Stromal cell of bone marrow (primary cell): ENCODE data around the gene RWDD3.

Experiments used
- DNase-seq: peaks from one replicate; pipeline ENCODE4 v3.0.0-alpha.2; 2012; ENCODE audit warnings: low read depth

Gene RWDD3, protein sequence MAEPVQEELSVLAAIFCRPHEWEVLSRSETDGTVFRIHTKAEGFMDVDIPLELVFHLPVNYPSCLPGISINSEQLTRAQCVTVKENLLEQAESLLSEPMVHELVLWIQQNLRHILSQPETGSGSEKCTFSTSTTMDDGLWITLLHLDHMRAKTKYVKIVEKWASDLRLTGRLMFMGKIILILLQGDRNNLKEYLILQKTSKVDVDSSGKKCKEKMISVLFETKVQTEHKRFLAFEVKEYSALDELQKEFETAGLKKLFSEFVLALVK

DNA sequence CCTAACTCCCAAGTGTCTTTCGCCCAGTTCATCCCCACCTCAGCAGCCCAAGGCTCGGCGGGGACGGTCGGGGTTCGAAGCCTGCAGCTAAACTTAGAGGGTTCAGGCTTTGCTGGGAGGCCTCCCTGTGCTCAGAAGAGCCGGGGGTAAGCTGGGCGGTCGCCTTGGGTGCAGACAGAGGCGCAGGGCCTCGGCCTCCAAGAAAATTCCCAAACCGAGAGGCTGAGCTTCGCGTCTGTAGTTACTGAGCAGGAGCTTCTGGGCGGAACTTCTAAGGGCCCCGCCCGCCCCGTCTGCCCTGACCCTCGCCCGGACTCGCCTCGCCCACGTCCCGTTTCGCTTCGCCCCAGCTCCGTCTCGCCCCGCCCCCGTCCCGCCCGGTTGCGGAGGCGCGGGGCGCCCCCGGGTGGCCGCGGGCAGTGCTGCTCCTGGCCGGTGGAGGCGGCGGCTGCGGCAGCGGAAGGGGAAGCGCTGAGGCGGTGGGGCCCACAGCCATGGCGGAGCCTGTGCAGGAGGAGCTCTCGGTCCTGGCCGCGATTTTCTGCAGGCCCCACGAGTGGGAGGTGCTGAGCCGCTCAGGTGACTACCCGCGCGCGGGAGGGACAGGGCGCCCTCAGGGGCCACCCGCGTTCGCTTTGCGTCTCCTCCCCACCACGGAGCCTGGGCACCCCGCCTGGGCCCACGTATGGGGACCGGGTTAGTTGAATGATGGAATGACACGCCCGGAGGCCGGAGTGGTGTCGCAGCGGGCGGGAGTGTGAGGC, at the start of gene RWDD3:
Gene RWDD3 (plus strand): TSS at position 474 of the 764 bp plus-strand sequence. CDS start 21 bp downstream, at position 495.
- DNase-seq, result peak; percentile 79

DNA sequence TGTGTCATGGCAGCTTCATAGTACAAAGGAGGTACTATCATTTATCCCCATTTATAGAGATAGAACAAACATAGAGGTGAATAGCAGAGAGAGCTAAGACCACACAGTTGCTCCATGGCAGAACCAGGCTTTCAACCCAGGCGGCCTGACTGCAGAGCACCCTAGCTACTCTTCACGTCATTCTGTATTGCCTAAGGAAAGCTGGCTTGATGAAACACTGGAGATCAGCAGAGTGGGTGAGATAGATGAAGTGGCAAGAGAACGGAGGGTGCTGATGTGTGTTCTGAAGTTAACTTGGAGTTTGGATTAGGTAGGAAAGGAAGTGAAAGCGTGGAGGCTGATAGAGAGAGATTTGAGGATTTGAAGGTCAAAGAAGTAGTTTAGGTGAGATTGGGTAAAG, 47.9 kb upstream of the RWDD3 start:
- no peak for DNase-seq

DNA sequence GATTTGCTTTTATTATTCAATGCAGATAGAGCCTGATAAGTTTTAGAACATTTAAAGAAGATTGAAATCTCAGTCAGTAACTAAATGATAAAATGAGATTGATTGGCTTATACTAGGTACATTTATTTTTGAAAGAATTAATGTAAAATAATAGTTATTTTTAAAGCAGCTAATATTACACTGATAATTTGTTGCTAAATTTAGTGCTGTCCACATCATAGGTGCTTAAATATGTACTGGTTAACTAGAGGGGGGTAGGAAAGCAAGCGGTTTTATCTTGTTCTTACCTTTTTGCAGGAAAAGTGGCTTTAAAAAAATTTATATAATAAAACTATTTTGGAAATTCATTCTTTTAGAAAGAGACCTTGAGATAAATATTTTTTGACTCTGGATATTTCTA, 40.4 kb upstream of the RWDD3 start:
- DNase-seq, result no peak

DNA sequence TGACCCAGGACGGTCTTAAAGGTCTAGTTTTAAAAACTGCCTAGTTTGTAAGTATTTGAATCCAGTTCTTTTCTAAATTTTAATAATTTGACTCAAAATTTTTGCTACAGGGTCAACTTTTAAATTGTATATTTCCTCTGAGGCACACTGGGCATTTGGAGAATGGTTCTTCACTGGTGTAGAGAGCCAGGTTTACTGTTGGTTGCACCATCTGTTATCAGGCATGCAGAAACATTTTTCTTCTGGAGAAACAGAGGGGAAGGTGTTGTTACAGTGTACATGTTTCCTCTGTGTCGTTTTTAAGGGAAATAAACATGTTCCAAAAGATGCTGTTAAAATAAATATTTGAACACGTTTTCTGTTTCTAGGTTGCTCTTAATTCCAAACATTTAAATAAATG, 39.0 kb upstream of the RWDD3 start:
- no peak for DNase-seq

DNA sequence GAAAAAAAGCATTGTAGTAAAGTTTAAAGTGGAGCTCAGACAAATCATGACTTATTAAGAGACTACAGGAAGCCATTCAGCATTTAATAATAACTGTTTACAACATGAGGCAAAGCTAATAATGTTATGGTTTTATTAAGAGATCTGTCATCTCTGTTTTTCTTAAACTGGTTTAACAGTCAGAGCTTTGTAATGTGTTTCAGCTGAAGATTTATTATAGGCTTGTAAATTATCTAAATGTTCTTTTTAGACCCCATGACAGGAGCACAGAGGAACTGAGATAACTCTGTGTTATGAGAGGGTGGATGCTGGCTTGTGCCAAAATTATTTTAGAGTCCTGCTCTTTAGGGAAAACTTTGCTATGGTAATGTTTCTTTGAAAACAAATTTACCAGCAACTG, 38.0 kb upstream of the RWDD3 start:
- no peak for DNase-seq

DNA sequence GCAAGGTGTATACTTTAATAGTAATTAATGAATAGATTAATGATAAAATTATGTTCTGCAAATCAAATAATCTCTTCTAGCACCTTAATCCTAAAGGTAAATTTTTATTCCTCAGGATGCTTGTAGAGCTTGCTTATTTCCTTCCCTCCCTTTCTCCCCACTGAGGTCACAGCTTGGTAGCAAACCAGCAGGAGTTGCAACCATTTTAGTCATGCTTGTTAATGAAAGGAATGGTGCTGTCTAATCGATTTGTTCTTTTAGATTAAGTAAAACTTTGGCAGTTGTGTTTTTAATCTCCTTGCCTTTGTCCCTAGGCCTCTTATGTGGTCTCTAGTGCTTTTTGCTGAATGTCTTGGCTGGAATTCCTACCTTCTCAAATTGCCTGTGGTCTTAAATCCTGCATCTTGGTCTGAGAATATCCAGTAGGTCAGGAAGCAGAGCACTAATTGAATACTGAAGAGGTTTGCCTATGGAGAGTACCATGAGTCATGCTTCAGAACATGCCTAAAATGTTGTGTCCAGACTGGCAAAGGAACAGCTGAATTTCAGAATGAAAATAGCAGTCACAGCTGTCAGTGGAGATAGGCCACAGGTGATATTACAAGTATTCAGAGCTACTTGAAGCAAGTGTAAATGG, 36.3 kb upstream of the RWDD3 start:
- DNase-seq, result peak; percentile 27

DNA sequence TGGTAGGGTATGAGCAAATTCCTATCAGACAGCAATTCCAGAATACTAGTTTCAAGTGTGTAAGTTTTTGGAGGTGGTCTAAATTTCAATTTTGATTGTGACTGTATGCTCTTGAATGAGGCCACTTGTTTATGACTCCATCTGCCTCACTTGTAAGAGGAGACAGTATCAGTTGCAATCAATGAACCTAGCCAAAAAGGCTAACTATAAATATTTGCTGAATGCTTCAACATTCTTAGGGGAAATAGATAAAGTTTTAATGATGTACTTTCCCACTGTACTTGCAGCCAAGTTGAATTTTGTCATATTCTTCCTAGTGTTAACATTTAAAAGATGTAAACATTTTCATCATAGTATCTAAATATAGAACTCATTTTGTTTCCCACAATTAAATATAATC, 32.1 kb upstream of the RWDD3 start:
- no peak for DNase-seq

DNA sequence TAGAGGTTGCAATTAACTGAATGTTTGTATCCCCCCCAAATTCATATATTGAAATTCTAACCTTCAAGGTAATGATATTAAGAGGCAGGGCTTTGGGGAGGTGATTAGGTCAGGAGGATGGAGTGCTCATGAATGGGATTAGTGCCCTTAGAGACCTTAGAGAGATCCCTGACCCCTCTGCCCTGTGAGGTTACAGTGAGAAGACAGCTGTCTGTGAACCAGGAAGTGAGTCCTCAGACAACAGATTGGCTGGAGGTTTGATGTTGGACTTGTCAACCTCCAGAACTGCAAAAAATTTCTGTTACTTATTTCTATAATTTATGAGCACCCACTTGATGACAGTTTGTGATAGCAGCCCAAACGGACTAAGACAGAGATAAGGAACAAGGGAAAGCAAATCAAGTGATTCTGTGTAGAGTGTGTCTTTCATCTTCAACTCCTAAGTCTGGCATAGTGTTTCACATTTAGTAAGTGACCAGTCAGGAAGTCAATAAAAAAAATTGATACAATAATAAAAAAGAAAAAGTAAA, 30.0 kb upstream of the RWDD3 start:
- no peak for DNase-seq

DNA sequence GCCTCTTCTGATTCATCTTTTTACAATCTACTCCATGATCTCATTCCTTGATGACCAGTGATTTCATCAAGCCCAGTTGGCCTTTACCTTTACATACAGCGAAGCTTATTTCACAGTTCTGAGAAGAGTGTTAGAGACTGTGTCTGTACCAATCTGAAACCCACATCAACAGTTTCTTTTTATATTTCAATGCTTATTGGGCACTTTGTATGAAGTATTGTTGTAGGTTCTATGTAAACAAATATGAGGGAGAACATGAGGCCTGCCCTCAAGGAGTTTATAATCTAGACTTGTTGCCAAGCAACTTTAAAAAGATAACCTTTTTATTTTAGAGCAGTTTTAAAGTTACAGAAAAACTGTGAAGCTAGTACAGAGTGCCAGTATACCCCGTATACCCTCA, 27.5 kb upstream of the RWDD3 start:
- no peak for DNase-seq

DNA sequence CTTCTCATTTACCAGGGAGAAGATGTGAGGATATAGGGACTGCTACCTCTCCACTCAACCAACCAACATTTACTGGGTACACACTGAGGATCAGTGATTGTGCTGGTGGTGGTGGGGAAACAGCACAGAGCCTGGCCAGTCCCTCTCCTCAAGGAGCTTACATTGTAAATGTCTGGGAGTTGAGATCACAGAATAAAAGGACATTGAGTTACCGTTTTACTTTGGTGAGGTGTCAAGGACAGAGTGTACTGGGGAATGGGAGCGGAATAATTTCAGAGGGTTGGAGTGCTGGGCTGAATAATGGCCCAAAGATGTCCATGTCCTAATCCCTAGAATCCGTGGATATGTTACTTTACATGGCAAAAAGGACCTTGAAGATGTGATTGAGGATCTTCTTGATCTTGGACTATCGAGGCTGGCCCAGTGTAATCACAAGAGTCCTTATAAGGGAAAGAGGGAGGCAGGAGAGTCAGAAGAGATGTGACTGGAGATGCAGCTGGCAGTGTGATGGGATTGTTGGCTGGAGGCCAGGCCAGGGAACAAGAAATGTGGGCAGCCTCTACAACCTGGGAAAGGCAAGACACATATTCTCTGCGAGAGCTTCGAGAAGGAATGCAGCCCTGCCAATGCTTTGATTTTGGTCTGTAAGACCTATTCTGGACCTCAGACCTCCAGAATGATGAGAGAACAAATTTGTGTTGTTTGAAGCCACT, 26.6 kb upstream of the RWDD3 start:
- DNase-seq, result no peak

DNA sequence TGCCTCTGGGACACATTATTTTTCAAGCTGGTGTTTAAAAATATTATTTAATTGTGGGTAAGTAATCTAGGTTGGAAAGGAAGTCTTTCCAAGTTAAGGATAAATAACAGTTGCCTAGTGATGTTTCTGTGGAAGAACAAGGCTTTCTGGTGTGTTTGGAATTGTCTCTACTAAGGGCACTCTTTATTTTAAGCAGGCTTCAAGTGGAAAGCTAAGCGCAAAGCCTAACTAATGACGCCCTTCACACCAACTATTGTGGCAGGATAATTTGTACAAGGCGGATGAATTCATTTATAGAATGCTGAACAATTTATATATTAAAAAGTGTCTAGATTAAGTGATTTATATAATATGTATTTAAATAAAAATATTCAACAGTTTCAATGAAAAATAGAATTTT, 25.1 kb upstream of the RWDD3 start:
- DNase-seq, result no peak

DNA sequence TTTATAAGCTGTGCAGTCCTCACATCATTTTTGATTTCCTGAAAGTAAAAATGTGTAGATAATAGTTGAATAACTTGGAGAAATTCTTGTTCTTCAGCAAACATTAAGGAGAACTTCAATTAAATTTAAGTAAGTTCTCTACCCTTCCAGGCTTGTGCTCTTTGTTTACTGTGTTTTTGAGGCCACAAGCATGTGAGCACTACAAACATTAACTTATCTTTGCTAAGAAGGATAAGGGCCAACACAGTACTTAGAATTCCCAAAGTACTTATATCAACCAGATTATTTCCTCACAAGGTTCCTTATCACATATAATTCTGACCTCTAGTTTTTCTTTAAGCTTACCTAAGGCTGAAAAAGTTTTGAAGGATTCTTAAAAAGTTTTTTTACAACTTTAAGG, 24.7 kb upstream of the RWDD3 start:
- no peak for DNase-seq

DNA sequence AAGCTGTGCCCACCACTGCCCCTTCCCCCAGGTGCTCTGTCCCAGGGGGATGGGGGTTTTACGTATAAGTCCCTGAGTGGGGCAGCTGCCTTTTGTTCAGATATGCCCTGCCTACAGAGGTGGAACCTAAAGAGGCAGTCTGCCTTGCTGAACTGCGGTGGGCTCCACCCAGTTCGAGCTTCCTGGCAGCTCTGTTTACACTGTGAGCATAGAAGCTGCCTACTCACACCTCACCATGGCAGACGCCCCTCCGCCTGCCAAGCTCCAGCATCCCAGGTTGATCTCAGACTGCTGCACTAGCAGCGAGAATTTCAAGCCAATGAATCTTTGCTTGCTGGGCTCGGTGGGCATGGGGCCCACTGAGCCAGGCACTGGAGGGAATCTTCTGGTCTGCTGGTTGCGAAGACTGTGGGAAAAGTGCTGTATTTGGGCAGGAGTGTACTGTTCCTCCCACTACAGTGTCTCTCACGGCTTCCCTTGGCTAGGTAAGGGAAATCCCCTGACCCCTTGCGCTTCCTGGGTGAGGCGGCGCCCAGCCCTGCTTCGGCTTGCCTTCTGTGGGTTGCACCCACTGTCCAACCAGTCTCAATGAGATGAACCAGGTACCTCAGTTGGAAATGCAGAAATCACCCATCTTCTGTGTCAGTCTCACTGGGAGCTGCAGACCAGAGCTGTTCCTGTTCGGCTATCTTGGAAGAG, 17.6 kb upstream of the RWDD3 start:
- DNase-seq, result no peak

DNA sequence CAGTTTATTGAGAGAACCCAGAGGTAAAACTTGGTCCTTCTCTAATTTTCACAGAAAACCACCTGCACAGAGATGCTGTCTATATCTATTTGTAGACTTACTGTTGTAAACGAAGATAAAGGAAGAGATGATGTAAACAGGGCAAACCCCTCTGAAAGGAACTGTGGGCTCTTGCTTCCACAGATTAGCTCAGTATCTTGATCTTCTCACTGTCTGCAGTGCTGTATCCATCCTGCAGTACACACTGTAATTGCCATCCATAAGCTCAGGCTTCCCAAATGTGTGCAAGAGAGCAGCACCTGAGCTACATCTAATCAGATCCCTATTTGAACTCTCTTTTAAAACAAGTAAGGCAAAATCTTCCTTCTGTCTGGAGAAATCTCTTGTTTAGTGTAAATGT, 16.6 kb upstream of the RWDD3 start:
- no peak for DNase-seq

DNA sequence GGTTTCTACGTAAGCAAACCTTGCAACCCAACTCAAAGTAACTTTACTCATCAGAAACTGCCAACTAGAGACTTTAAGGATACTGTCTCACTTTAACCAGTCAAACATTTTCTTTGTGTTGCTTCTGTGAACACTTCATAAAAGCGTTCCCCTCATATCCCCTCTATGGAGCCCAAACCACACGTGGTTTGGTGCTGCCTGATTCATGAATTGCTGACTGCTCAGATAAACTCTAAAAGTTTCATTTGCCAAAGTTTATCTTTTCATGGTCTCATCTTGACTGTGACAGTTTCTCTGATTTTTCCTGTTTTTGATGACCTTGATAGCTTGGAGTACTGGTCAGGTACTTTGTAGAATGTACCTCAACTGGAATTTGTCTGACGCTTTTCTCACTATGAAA, 14.6 kb upstream of the RWDD3 start:
- no peak for DNase-seq

DNA sequence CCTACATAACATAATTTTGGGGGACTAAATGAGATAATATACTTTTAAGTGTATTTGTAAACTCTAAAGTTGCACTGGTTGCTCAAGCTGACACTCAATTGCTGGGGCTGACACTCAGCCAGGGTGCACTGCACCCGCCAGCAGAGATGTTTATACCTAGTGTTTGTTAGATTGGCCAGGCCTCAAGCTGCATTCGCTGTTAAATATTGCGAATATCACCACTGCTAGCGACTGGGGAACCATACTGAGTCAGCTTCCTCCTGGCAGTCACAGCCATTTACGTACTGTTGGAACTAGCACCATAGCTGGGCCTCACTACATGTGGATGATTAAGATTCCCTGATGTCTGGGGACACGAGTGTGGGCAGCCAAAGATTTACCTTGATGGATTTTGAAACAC, 12.7 kb upstream of the RWDD3 start:
- no peak for DNase-seq

DNA sequence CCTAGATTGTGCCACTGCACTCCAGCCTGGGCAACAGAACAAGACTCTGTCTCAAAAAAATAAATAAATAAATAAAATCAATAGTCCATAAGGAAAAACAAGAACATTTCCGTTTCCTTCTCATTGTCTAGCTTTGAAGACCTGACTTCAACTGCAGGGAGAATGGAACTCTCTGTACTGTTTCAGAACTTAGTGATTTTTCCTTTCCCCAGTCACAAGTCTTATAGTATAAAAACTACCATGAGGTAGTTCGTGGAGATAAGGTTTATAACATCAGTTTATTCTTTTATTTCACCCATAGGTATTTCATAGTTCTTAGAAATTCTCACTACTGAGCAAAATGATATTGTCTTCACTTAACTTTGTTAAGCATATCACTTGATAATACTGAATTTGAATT, 11.4 kb upstream of the RWDD3 start:
- no peak for DNase-seq

DNA sequence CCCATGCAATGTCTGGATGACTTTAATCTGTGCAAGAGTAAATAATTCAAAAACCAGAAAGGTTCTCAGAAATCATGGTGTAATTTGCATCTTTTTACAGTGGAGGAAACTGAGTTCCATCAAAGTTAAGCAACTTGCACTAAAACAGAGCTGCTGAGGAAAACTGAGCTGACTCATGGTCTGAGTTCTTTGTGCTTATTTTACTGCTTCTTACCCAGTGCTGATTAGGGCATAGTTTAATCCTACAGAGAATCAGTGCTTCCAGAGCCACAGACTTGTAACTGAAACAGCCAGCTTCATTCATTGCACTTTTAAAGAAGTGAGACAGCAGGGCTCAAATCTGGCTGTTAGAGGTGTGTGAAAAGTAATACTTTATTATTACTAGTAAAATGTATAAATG, 10.9 kb upstream of the RWDD3 start:
- peak; percentile 59 for DNase-seq

DNA sequence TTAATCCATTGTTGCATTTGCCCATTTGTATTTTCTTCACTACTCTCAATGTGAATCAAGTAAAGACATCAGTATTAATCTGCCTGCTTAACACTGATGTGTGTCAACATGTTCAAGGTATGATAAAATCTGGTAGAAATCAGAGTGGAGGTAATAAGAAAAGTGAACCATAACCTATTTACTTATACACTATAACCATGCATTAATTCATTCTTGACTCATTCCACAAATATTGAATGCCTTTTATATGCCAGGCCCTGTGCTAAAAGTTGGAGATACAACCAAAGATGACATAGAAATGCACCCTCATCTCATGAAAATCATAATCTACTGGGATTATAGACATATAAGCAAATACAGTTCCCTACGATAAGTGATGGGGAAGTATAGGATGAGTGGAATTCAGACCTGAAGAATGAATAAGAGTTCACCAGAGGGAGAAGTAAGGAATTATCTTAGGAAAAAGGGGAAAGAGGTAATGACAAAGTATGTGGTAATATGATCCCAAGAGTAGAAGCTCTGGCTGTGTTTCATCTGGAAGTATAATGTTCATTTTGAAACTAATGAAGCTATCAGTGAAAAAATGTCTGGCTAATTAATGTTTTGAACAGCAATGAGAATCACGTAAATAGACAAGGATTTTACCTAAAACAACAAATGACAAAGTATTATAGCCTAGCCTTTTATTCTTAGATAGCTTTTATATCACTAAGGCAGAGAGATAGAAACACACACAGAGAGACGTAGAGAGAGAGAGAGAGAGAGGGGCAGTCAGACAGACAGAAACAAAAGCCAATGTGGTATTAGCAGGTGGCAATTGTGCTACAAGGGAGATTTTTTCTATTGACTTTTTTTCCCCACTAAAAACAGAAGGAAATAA, 7.0 kb upstream of the RWDD3 start:
- DNase-seq, result no peak

DNA sequence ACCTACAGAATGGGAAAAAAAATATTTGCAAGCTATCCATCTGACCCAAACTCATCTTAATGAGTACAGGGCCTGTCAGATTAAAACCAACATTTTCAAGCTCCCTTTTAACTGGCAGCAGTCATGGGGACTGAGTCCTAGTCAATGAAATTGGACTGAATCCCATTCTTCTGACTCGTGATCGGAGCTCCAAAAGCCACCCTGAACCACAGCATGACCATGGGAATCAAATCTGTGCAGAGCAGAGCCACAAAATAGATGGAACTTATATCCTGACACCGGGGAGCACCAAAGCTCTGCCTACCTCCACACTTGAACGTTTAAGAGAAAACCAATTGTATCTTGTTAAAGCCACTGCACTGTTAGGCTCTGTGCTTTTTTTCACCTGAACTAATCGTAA, 5.0 kb upstream of the RWDD3 start:
- no peak for DNase-seq

DNA sequence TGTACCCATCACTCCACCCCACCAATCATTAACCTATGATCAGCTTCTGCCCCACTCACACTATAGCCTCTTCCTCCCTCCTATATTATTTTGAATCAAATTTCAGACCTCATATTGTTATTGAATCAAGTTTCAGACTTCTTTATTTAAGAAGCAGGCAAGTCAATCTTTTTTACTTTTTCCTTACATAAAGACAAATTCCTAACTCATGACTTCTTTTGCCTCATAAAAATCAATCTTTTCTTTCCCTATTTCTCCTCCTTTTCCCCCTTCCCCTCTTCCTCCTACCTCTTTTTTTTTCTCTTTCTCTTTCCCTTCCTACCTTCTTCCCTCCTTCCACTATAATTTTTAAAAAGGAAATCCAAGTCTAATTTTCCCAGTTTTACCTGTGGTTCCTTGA, 4.3 kb upstream of the RWDD3 start:
- DNase-seq, result no peak
